ENCODE data around the gene OGFRL1.

OGFRL1 gene

DNA sequence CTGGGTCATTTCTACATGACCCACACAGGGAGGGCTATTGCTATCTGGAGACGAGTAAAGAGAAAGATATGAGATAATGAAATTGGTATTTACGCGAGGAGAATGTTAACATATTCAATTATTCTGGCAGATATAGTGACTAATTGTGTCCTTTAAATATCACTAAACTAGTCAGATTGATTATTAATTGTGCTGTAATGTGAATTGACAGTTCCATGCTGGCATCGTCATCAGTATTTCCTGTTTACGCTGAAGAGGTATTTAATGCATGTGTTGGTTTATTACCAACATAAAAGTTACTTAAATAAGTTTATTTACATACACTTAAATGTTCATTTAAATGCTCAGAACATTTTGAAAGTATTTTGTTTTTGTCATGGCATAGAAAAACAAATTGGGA, 35.7 kb upstream of the OGFRL1 start:
- no peak for DNase-seq
- Histone ChIP-seq H3K79me1 (replicated peaks; ENCODE audit: low read length, poor library complexity, severe bottlenecking) (no peaks in the 10 kb centered on the region), H3K4me3 (ENCODE audit: insufficient read depth in 1 of 2, low read depth in 1 of 2, low read length in 2 of 2) (no peak overlapping the region), H3K4me1 (ENCODE audit: control insufficient read depth, insufficient read depth, low read depth, low read length) (peaks cover 4% of the 10 kb centered on the region), H3K18ac (ENCODE audit: low read depth in 1 of 2, low read length in 2 of 2) (no peak overlapping the region), H3K27me3 (ENCODE audit: control insufficient read depth in 1 of 2, insufficient read depth in 1 of 2, low read length in 2 of 2) (no peaks in the 10 kb centered on the region), H2BK15ac (ENCODE audit: low read depth, poor library complexity, severe bottlenecking) (no peak overlapping the region), H2BK12ac (ENCODE audit: low read length in 2 of 2) (no peak overlapping the region), H3K4me2 (ENCODE audit: low read length, poor library complexity, severe bottlenecking) (no peak overlapping the region), H4K8ac (ENCODE audit: low read length) (no peak overlapping the region), H3K9me3 (ENCODE audit: control insufficient read depth, low read length) (no peaks in the 10 kb centered on the region), H3K9ac (ENCODE audit: low read length) (no peak overlapping the region), H3K27ac (ENCODE audit: low read length, poor library complexity, severe bottlenecking) (no peak overlapping the region), H2BK120ac (ENCODE audit: low read depth, low read length) (no peak overlapping the region), H3K14ac (ENCODE audit: low read length in 2 of 2) (no peak overlapping the region), H3K36me3 (ENCODE audit: control insufficient read depth in 1 of 2, insufficient read depth in 2 of 2, low read depth in 1 of 2, low read length in 2 of 2) (no peaks in the 10 kb centered on the region), H3K4ac (ENCODE audit: low read depth in 1 of 2, low read length in 2 of 2) (no peak overlapping the region), H2AK5ac (ENCODE audit: low read length, severe bottlenecking) (no peak overlapping the region), H2BK5ac (ENCODE audit: low read depth, low read length, poor library complexity, severe bottlenecking) (no peak overlapping the region), H4K91ac (ENCODE audit: low read length) (no peak overlapping the region), H2AFZ (ENCODE audit: low read depth, low read length) (no peak overlapping the region), H3K23ac (ENCODE audit: low read length in 2 of 2) (no peak overlapping the region)
- 20% methylated on average over 2 of the region's 5 CpGs for WGBS

GRCh38 chr6:71254323-71254722, 34.3 kb upstream of the OGFRL1 start:
- H3K79me1 ChIP-seq (replicated peaks; ENCODE audit: low read length, poor library complexity, severe bottlenecking) = no peaks in the 10 kb centered on the region
- no peak overlapping the region for H2BK12ac ChIP-seq (ENCODE audit: low read length in 2 of 2)
- H3K4me2 ChIP-seq (ENCODE audit: low read length, poor library complexity, severe bottlenecking) = no peak overlapping the region
- H3K4me3 ChIP-seq (ENCODE audit: insufficient read depth in 1 of 2, low read depth in 1 of 2, low read length in 2 of 2) = no peak overlapping the region
- H2AFZ ChIP-seq (ENCODE audit: low read depth, low read length) = no peak overlapping the region
- H2AK5ac ChIP-seq (ENCODE audit: low read length, severe bottlenecking) = peak overlapping the region; percentile 54
- no peak overlapping the region for H3K27ac ChIP-seq (ENCODE audit: low read length, poor library complexity, severe bottlenecking)
- H3K23ac ChIP-seq (ENCODE audit: low read length in 2 of 2) = no peak overlapping the region
- H3K9ac ChIP-seq (ENCODE audit: low read length) = no peak overlapping the region
- no peak overlapping the region for H2BK120ac ChIP-seq (ENCODE audit: low read depth, low read length)
- H2BK5ac ChIP-seq (ENCODE audit: low read depth, low read length, poor library complexity, severe bottlenecking) = no peak overlapping the region
- DNase-seq = no peak
- peaks cover 4% of the 10 kb centered on the region for H3K4me1 ChIP-seq (ENCODE audit: control insufficient read depth, insufficient read depth, low read depth, low read length)
- H2BK15ac ChIP-seq (ENCODE audit: low read depth, poor library complexity, severe bottlenecking) = no peak overlapping the region
- H4K91ac ChIP-seq (ENCODE audit: low read length) = no peak overlapping the region
- no peak overlapping the region for H4K8ac ChIP-seq (ENCODE audit: low read length)
- H3K27me3 ChIP-seq (ENCODE audit: control insufficient read depth in 1 of 2, insufficient read depth in 1 of 2, low read length in 2 of 2) = no peaks in the 10 kb centered on the region
- peak overlapping the region in 1 of 2 experiments; percentile 40 for H3K4ac ChIP-seq (ENCODE audit: low read depth in 1 of 2, low read length in 2 of 2)
- peak overlapping the region; percentile 26 to 28 for H3K18ac ChIP-seq (ENCODE audit: low read depth in 1 of 2, low read length in 2 of 2)
- WGBS = 14% methylated on average over 3 of the region's 3 CpGs
- no peak overlapping the region for H3K14ac ChIP-seq (ENCODE audit: low read length in 2 of 2)
- no peaks in the 10 kb centered on the region for H3K36me3 ChIP-seq (ENCODE audit: control insufficient read depth in 1 of 2, insufficient read depth in 2 of 2, low read depth in 1 of 2, low read length in 2 of 2)
- no peaks in the 10 kb centered on the region for H3K9me3 ChIP-seq (ENCODE audit: control insufficient read depth, low read length)

DNA sequence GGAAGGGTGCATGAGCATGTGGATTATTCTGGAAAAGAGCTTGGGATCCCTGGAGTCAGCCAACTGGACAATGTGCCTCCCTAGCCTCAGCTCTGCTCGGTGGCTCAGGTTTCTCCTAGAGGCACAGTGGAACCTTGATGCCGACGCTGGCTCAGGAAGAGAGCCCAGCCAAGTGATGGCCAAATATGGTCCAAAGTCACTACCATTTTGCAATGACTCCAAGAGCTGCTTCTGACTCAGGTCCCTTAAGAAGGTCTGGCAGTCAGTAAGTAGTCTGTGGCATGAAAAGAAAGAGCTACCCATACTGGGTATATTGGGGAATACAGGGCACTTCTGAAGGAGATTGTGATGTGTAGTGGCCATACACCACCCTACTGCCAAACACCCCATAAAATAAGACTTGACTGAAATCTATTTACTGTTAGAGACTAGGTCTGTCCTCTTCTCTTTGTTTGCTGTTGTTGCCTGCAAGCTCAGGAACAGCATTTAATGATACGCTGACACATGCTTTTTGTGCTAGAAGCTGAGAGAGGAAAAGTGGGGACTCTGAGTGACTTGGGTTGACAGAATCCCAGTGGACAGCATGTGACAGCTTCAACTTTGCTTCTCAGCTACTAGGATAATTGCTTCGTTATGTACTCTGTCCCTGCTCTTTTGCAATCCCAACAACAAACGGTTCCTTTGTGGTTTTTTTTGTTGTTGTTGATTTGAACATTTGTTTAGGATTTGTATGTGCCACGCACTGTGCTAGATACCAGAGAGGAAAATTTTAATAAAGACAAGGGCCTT, 30.3 kb upstream of the OGFRL1 start:
- no peak overlapping the region for H4K8ac ChIP-seq (ENCODE audit: low read length)
- H2BK12ac ChIP-seq (ENCODE audit: low read length in 2 of 2) = no peak overlapping the region
- no peak overlapping the region for H3K27ac ChIP-seq (ENCODE audit: low read length, poor library complexity, severe bottlenecking)
- H3K4ac ChIP-seq (ENCODE audit: low read depth in 1 of 2, low read length in 2 of 2) = no peak overlapping the region
- H3K18ac ChIP-seq (ENCODE audit: low read depth in 1 of 2, low read length in 2 of 2) = no peak overlapping the region
- no peaks in the 10 kb centered on the region for H3K27me3 ChIP-seq (ENCODE audit: control insufficient read depth in 1 of 2, insufficient read depth in 1 of 2, low read length in 2 of 2)
- DNase-seq = no peak
- no peak overlapping the region for H3K4me2 ChIP-seq (ENCODE audit: low read length, poor library complexity, severe bottlenecking)
- 74% methylated on average over 6 of the region's 7 CpGs for WGBS
- no peak overlapping the region for H3K23ac ChIP-seq (ENCODE audit: low read length in 2 of 2)
- H3K36me3 ChIP-seq (ENCODE audit: control insufficient read depth in 1 of 2, insufficient read depth in 2 of 2, low read depth in 1 of 2, low read length in 2 of 2) = no peaks in the 10 kb centered on the region
- peaks cover 2% of the 10 kb centered on the region for H3K4me1 ChIP-seq (ENCODE audit: control insufficient read depth, insufficient read depth, low read depth, low read length)
- H3K4me3 ChIP-seq (ENCODE audit: insufficient read depth in 1 of 2, low read depth in 1 of 2, low read length in 2 of 2) = no peak overlapping the region
- H3K79me1 ChIP-seq (replicated peaks; ENCODE audit: low read length, poor library complexity, severe bottlenecking) = no peaks in the 10 kb centered on the region
- H3K14ac ChIP-seq (ENCODE audit: low read length in 2 of 2) = no peak overlapping the region
- no peak overlapping the region for H2BK5ac ChIP-seq (ENCODE audit: low read depth, low read length, poor library complexity, severe bottlenecking)
- no peaks in the 10 kb centered on the region for H3K9me3 ChIP-seq (ENCODE audit: control insufficient read depth, low read length)
- H2BK15ac ChIP-seq (ENCODE audit: low read depth, poor library complexity, severe bottlenecking) = no peak overlapping the region
- H2AFZ ChIP-seq (ENCODE audit: low read depth, low read length) = no peak overlapping the region
- H2BK120ac ChIP-seq (ENCODE audit: low read depth, low read length) = no peak overlapping the region
- no peak overlapping the region for H2AK5ac ChIP-seq (ENCODE audit: low read length, severe bottlenecking)
- H4K91ac ChIP-seq (ENCODE audit: low read length) = no peak overlapping the region
- H3K9ac ChIP-seq (ENCODE audit: low read length) = no peak overlapping the region

- no peak overlapping the region for H4K8ac ChIP-seq (ENCODE audit: low read length)
Measured at GRCh38 chr6:71259888-71260604, 28.6 kb upstream of the OGFRL1 start.

More at GRCh38 chr6:71259888-71260604, 28.6 kb upstream of the OGFRL1 start:
- Histone ChIP-seq H3K9ac (ENCODE audit: low read length) (no peak overlapping the region), H3K14ac (ENCODE audit: low read length in 2 of 2) (no peak overlapping the region), H3K9me3 (ENCODE audit: control insufficient read depth, low read length) (no peaks in the 10 kb centered on the region), H2BK12ac (ENCODE audit: low read length in 2 of 2) (no peak overlapping the region), H3K27me3 (ENCODE audit: control insufficient read depth in 1 of 2, insufficient read depth in 1 of 2, low read length in 2 of 2) (no peaks in the 10 kb centered on the region), H2BK120ac (ENCODE audit: low read depth, low read length) (no peak overlapping the region), H2AK5ac (ENCODE audit: low read length, severe bottlenecking) (no peak overlapping the region), H3K79me1 (replicated peaks; ENCODE audit: low read length, poor library complexity, severe bottlenecking) (no peaks in the 10 kb centered on the region), H2BK5ac (ENCODE audit: low read depth, low read length, poor library complexity, severe bottlenecking) (no peak overlapping the region), H3K4ac (ENCODE audit: low read depth in 1 of 2, low read length in 2 of 2) (no peak overlapping the region), H3K4me1 (ENCODE audit: control insufficient read depth, insufficient read depth, low read depth, low read length) (no peaks in the 10 kb centered on the region), H3K4me2 (ENCODE audit: low read length, poor library complexity, severe bottlenecking) (no peak overlapping the region), H2AFZ (ENCODE audit: low read depth, low read length) (no peak overlapping the region), H3K27ac (ENCODE audit: low read length, poor library complexity, severe bottlenecking) (no peak overlapping the region), H2BK15ac (ENCODE audit: low read depth, poor library complexity, severe bottlenecking) (no peak overlapping the region), H3K4me3 (ENCODE audit: insufficient read depth in 1 of 2, low read depth in 1 of 2, low read length in 2 of 2) (no peak overlapping the region), H4K91ac (ENCODE audit: low read length) (no peak overlapping the region), H3K23ac (ENCODE audit: low read length in 2 of 2) (no peak overlapping the region), H3K18ac (ENCODE audit: low read depth in 1 of 2, low read length in 2 of 2) (no peak overlapping the region), H3K36me3 (ENCODE audit: control insufficient read depth in 1 of 2, insufficient read depth in 2 of 2, low read depth in 1 of 2, low read length in 2 of 2) (no peaks in the 10 kb centered on the region)
- WGBS = 93% methylated on average over 2 of the region's 2 CpGs
- DNase-seq = no peak

Data from mesenchymal stem cell (in vitro differentiated cells and primary cell).